Stomach smooth muscle (tissue), 2 donors: Measurements from ENCODE around the gene TPSAB1.
"Not testable (repeated sequence)": the region's sequence is repeated elsewhere in the genome, so short reads cannot be mapped to it uniquely, and the experiment has no call there.

ENCODE experiments used
- H3K27ac ChIP-seq: one replicate; pipeline ENCODE4 v1.7.0; 2013; ENCODE audit warnings: mild to moderate bottlenecking, low read length, inconsistent platforms
- H3K27me3 ChIP-seq, 2 donors: one replicate each; pipeline ENCODE4 v1.7.0; 2013; ENCODE audit warnings: low read length in 2 of 2; ENCODE audit not compliant: insufficient read depth in 2 of 2, control insufficient read depth in 1 of 2
- H3K36me3 ChIP-seq, 2 donors: one replicate each; pipeline ENCODE4 v1.7.0; 2013; ENCODE audit warnings: low read length in 2 of 2; ENCODE audit not compliant: control insufficient read depth in 2 of 2, insufficient read depth in 2 of 2
- H3K4me1 ChIP-seq: one replicate; pipeline ENCODE4 v1.7.0; 2013; ENCODE audit warnings: low read length; ENCODE audit not compliant: control insufficient read depth, insufficient read depth
- H3K4me3 ChIP-seq, 2 donors: one replicate each; pipeline ENCODE4 v1.7.0; 2013; ENCODE audit warnings: low read length in 2 of 2
- H3K9ac ChIP-seq, 2 donors: one replicate each; pipeline ENCODE4 v1.7.0; 2013; ENCODE audit warnings: low read length in 2 of 2, mild to moderate bottlenecking in 1 of 2
- H3K9me3 ChIP-seq, 2 donors: one replicate each; pipeline ENCODE4 v1.7.0; 2013; ENCODE audit warnings: low read length in 2 of 2; ENCODE audit not compliant: control insufficient read depth in 2 of 2
- donor health status: healthy.
- donor health status: Pancreatic carcinoma.

TPSAB1 gene

DNA sequence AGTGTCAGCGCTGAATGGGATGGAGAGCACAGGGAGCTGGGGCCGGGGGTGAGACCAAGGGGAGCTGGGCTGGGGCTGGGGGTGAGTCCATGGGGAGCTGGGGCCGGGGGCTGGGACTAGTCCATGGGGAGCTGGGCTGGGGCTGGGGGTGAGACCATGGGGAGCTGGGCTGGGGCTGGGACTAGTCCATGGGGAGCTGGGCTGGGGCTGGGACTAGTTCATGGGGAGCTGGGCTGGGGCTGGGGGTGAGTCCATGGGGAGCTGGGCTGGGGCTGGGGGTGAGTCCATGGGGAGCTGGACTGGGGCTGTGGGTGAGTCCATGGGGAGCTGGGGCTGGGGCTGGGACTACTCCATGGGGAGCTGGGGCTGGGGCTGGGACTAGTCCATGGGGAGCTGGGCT lies 14.3 kb downstream of the TPSAB1 start:
- peaks cover 6 to 11% of the 10 kb centered on the region in 2 donors for H3K27me3 ChIP-seq
- not testable (repeated sequence) for H3K27ac ChIP-seq, H3K4me1 ChIP-seq, H3K36me3 ChIP-seq, H3K4me3 ChIP-seq, H3K9ac ChIP-seq, H3K9me3 ChIP-seq

DNA sequence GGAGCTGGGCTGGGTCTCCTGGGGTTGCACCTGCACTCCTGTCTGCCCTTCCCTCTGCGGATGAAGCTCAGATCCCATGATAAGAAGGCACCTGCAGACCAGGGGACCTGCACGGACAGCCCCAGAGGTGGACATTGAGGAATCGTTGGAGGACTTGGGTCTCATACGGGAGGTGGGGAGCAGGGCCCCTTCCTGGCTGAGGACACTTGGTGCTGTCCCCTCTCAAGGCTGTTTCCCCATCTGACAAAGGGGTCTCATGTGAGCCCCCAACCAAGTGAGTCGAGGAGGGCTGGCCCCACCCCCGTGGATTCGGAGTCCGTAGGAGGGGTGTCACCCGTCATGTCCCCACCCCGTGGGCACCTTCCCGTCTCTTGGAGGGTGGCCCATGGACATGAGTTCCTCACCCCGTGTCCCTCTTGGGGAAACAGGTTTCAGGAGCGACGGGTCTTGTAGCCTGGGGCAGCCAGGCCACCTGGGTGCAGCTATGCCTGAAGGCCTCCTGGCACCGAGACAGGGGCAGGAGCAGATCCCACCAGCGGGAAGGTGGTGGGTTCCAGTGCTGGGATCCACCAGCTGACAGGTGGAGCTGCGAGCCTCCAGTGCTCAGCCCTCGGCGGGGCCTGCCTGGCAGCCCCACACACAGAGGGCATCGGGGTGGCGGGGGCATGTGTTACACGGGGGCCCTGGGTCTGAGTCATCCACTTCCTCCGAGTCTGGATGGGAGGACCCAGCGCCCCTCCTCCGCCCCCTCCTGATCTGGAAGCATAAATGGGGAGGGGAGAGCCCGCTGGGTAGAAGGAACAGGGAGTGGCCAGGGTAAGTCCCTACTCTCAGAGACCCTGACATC lies 15.0 kb downstream of the TPSAB1 start, which contains the start of gene TPSD1:
TPSD1 (plus strand) TSS at position 794 of the 847 bp plus-strand sequence. CDS start 212 bp downstream, outside the sequence.
- H3K27me3 ChIP-seq, result peaks cover 6 to 17% of the 10 kb centered on the region in 2 donors
- H3K27ac ChIP-seq, H3K4me3 ChIP-seq, H3K9ac ChIP-seq, H3K4me1 ChIP-seq, H3K9me3 ChIP-seq, H3K36me3 ChIP-seq: not testable (repeated sequence)

DNA sequence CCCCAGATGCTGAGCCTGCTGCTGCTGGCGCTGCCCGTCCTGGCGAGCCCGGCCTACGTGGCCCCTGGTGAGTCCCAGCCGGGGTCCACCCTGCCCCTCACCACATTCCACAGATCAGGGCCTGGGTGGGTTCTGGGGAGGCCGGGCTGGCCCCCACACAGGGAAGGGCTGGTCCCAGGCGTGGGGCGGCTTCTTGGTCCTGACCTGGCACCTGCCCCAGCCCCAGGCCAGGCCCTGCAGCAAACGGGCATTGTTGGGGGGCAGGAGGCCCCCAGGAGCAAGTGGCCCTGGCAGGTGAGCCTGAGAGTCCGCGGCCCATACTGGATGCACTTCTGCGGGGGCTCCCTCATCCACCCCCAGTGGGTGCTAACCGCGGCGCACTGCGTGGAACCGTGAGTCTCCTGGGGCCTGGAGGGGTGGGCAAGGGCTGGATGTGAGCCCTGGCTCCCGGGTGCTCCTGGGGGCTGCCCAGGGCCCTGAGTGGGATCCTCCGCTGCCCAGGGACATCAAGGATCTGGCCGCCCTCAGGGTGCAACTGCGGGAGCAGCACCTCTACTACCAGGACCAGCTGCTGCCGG lies 15.9 kb downstream of the TPSAB1 start:
- H3K27me3 ChIP-seq, result peaks cover 6 to 20% of the 10 kb centered on the region in 2 donors
- H3K27ac ChIP-seq, H3K9me3 ChIP-seq, H3K36me3 ChIP-seq, H3K9ac ChIP-seq, H3K4me3 ChIP-seq, H3K4me1 ChIP-seq: not testable (repeated sequence)

DNA sequence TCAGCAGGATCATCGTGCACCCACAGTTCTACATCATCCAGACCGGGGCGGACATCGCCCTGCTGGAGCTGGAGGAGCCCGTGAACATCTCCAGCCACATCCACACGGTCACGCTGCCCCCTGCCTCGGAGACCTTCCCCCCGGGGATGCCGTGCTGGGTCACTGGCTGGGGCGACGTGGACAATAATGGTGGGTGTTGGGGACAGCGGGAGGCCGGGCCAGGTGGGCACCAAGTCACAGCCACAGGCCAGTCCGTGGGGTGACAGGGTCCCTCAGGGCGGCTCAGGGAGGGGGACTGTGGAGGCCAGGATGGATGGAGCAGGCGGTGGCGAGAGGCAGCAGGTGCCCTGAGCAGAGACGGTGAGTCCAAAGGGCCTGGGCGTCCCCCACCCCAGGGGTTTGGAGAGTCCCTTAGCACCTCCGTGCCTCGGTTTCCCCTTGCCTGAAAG lies 16.4 kb downstream of the TPSAB1 start:
- Histone ChIP-seq H3K27me3 (peaks cover 6 to 20% of the 10 kb centered on the region in 2 donors), H3K27ac (no peak overlapping the region), H3K9me3 (no peaks in the 10 kb centered on the region), H3K9ac (no peak overlapping the region), H3K4me1 (peaks cover 4% of the 10 kb centered on the region), H3K4me3 (no peak overlapping the region), H3K36me3 (no peaks in the 10 kb centered on the region)

DNA sequence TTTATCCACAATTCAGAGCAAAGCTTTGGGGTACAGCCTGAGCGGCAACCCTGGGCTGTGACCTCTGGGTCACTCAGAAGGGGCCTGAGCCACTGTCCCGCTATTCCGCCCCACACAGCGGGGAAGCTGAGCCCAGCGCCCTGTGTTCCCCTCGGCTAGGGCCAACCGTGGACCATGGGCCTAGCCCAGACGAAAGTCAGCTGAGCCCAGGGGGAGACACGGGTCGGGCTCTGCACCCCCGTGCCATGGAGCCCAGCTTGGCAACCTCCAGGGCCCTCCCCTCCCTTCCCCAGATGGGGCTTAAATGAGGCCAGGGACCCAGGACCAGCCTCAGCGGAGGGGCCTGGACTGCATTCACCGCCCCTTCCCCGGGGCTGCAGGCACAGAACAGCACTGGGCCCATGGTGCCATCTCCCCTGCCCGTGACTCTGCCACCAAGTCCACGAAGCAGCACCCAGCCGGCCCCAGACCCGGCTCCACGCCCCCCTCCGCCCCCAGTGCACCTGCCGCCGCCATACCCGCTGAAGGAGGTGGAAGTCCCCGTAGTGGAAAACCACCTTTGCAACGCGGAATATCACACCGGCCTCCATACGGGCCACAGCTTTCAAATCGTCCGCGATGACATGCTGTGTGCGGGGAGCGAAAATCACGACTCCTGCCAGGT lies 17.2 kb downstream of the TPSAB1 start:
- Histone ChIP-seq H3K27me3 (peaks cover 6 to 25% of the 10 kb centered on the region in 2 donors), H3K9ac (no peak overlapping the region)

DNA sequence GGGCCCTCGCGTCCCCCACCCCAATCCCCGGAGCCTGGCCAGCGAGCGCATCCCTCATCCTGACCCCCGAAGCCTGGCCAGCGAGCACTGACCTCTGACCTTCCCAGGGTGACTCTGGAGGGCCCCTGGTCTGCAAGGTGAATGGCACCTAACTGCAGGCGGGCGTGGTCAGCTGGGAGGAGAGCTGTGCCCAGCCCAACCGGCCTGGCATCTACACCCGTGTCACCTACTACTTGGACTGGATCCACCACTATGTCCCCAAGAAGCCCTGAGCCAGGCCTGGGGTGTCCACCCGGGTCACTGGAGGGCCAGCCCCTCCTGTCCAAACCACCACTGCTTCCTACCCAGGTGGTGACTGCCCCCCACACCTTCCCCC lies 17.7 kb downstream of the TPSAB1 start:
- Histone ChIP-seq H3K27me3 (peaks cover 7 to 27% of the 10 kb centered on the region in 2 donors), H3K9me3 (no peaks in the 10 kb centered on the region), H3K4me1 (peaks cover 4% of the 10 kb centered on the region), H3K4me3 (no peak overlapping the region), H3K27ac (no peak overlapping the region), H3K9ac (no peak overlapping the region), H3K36me3 (no peaks in the 10 kb centered on the region)

More for the DNA sequence above, 17.2 kb downstream of the TPSAB1 start:
- H3K4me3 ChIP-seq, result no peak overlapping the region
- no peak overlapping the region for H3K27ac ChIP-seq
- no peaks in the 10 kb centered on the region for H3K9me3 ChIP-seq
- H3K4me1 ChIP-seq, result peaks cover 4% of the 10 kb centered on the region
- no peaks in the 10 kb centered on the region for H3K36me3 ChIP-seq

DNA sequence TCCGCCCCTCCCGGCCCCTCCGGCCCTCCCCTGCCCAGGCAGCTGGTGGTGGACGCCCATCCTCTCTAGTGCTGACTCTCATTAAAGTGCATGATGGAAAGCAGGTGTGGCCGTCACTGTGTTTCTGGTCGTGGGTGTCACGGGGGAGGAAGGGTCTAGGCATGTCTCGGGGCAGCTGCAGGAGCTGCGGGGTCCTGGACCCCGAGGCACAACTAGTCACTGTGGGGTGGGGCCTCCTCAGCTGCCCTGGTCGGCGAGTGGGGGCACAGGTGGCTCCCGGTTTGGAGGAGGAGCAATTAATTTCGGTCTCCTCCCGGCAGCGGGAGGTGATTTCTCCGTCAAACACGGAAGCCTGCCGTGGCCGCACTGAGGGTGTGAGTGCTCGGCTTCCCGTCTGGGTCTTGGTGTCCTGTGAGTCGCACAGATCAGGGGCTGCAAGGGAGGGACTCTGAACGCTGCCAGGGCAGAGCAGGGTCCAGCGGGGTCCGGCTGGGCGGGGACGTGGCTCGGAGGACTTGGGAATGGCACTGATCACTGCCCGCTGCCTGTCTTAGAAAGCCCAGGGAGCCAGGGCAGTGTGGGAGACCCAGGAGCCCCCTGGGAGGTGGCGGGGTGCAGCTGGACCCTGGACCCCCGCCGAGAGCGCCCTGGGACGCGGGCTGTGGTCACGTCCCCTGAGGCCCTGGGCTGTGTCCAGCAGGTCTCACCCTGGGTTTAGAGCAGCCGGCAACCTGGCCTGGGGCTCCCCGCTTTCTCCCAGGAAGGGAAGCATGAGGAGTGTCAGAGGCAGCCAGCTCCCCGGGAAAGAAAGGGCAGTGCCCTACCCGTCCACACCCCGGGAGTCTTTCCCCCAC lies 18.6 kb downstream of the TPSAB1 start:
- Histone ChIP-seq H3K27ac (no peak overlapping the region), H3K4me1 (peaks cover 4% of the 10 kb centered on the region), H3K9ac (no peak overlapping the region), H3K4me3 (no peak overlapping the region), H3K27me3 (peaks cover 11 to 27% of the 10 kb centered on the region in 2 donors), H3K9me3 (no peaks in the 10 kb centered on the region), H3K36me3 (no peaks in the 10 kb centered on the region)

DNA sequence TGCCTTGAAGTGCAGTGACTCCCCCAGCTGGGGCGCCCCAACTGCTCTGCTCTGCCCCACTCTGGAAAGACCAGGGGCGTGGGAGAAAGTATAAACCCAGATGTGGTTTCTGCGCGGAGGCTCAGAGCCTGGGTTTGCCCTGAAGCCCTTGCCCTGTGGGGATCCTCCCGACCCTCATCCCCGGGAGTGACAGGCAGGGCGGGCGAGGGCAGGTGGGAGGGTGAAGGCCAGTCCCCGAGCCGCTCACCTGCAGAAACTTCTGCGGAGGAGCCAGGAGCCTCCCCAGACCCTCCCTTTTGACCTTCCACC lies 19.2 kb downstream of the TPSAB1 start:
- peaks cover 11 to 27% of the 10 kb centered on the region in 2 donors for H3K27me3 ChIP-seq

DNA sequence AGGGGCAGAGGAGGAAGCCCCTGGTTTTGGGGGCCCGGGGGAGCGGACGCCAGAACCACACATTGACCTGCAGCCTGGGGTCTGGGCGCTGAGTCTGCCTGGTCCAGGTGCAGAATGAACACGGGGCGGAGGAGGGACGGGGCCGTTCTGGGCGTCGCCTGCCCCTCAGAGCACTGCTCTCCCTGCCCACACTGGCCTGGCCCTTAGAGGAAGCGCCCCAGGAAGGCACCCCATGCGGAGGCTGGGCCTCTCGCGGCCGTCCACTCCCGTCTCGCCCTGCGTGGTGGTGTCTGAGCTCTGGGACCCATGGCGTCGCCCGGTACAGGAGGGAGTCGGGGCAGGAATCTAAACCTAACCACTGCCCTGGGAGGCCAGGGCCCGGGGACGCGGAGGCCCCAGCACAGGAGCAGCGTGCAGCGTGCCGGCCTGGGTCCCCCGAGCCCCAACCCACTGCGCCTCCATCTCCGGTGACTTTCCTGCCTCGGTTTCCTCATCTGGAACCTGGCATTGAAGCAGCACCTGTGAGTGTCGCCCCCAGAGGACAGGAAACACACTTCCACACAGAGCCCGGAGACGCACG lies 19.7 kb downstream of the TPSAB1 start:
- H3K27me3 ChIP-seq, result peaks cover 11 to 27% of the 10 kb centered on the region in 2 donors

More for the DNA sequence above, 19.2 kb downstream of the TPSAB1 start:
- no peak overlapping the region for H3K9ac ChIP-seq
- no peak overlapping the region for H3K27ac ChIP-seq
- no peak overlapping the region for H3K4me3 ChIP-seq
- no peaks in the 10 kb centered on the region for H3K9me3 ChIP-seq
- peaks cover 4% of the 10 kb centered on the region for H3K4me1 ChIP-seq
- no peaks in the 10 kb centered on the region for H3K36me3 ChIP-seq

More for the DNA sequence above, 19.7 kb downstream of the TPSAB1 start:
- Histone ChIP-seq H3K36me3 (no peaks in the 10 kb centered on the region), H3K9ac (no peak overlapping the region), H3K4me1 (peaks cover 4% of the 10 kb centered on the region), H3K27ac (no peak overlapping the region), H3K4me3 (no peak overlapping the region), H3K9me3 (no peaks in the 10 kb centered on the region)
